CD14-positive monocyte (primary cell): ENCODE results near the gene FMO4. TPM values are rescaled to one million over a fixed set of nuclear protein-coding genes. Genes with fewer than 3 reads are reported as not detected.
"Not testable (repeated sequence)": the region's sequence is repeated elsewhere in the genome, so short reads cannot be mapped to it uniquely, and the experiment has no call there.

ENCODE experiments used
- DNase-seq, 3 donors: peaks; one replicate each; pipeline ENCODE4 v3.0.0-alpha.2; 2011 to 2022
- H2AFZ ChIP-seq: 2 replicates; pipeline ENCODE4 v1.6.0; 2012; ENCODE audit warnings: mild to moderate bottlenecking, low read depth, low read length, inconsistent platforms; ENCODE audit not compliant: insufficient read depth, poor library complexity, severe bottlenecking
- H3K27ac ChIP-seq, 2 donors: 1 replicate in 1 of 2; 2 replicates in 1 of 2; pipeline ENCODE4 v1.5.1; 2012 to 2013; ENCODE audit warnings: low read length in 2 of 2, control low read depth in 1 of 2, inconsistent platforms in 1 of 2, low read depth in 1 of 2, mild to moderate bottlenecking in 1 of 2
- H3K27me3 ChIP-seq, 2 donors: one replicate each; pipeline versions ENCODE4 v1.6.0 to v1.6.1; 2011 to 2013; ENCODE audit warnings: low read length in 2 of 2; ENCODE audit not compliant: control insufficient read depth in 2 of 2, insufficient read depth in 2 of 2
- H3K36me3 ChIP-seq, 2 donors: replicated peaks in 1 of 2; 1 replicate in 1 of 2; 2 replicates in 1 of 2; pipeline versions ENCODE4 v1.5.1 to v1.6.1; 2012 to 2013; ENCODE audit warnings: low read length in 2 of 2, control low read depth in 1 of 2, inconsistent platforms in 1 of 2, mild to moderate bottlenecking in 1 of 2; ENCODE audit not compliant: insufficient read depth in 2 of 2, control insufficient read depth in 1 of 2
- H3K4me1 ChIP-seq, 2 donors: 1 replicate in 1 of 2; 2 replicates in 1 of 2; pipeline versions ENCODE4 v1.5.1 to v1.6.1; 2012 to 2013; ENCODE audit warnings: low read length in 2 of 2, control low read depth in 1 of 2, inconsistent platforms in 1 of 2, mild to moderate bottlenecking in 1 of 2, moderate library complexity in 1 of 2; ENCODE audit not compliant: insufficient read depth in 2 of 2, control insufficient read depth in 1 of 2
- H3K4me2 ChIP-seq: replicated peaks from 2 replicates; pipeline ENCODE3; 2012; ENCODE audit warnings: low read length, moderate library complexity, mild to moderate bottlenecking; ENCODE audit not compliant: poor library complexity, severe bottlenecking; ENCODE audit errors: extremely low read depth
- H3K4me3 ChIP-seq, 3 experiments: fragments of 200-600 bp in 1 of 3; sonication (generic) in 1 of 3; replicated peaks in 1 of 3; 1 replicate in 2 of 3; 2 replicates in 1 of 3; pipeline ENCODE4 v1.5.1; 2011 to 2013; ENCODE audit warnings: low read length in 3 of 3, mild to moderate bottlenecking in 3 of 3, control low read depth in 2 of 3, low read depth in 2 of 3, inconsistent platforms in 1 of 3, moderate library complexity in 1 of 3
- H3K79me2 ChIP-seq: 2 replicates; pipeline ENCODE4 v1.6.0; 2012; ENCODE audit warnings: mild to moderate bottlenecking, control low read depth, inconsistent platforms, low read length, moderate library complexity; ENCODE audit not compliant: insufficient read depth
- H3K9ac ChIP-seq: 2 replicates; pipeline ENCODE4 v1.6.0; 2017; ENCODE audit warnings: low read length, mild to moderate bottlenecking; ENCODE audit not compliant: insufficient read depth, poor library complexity, severe bottlenecking
- H3K9me3 ChIP-seq, 2 donors: replicated peaks in 1 of 2; 1 replicate in 1 of 2; 2 replicates in 1 of 2; pipeline versions ENCODE4 v1.5.1 to v1.6.1; 2012 to 2013; ENCODE audit warnings: low read length in 2 of 2, control low read depth in 1 of 2; ENCODE audit not compliant: control insufficient read depth in 1 of 2, insufficient read depth in 1 of 2
- H4K20me1 ChIP-seq: 2 replicates; pipeline ENCODE4 v1.6.0; 2012; ENCODE audit warnings: mild to moderate bottlenecking, low read length, control low read depth, moderate library complexity; ENCODE audit not compliant: insufficient read depth
- H3K27ac Mint-ChIP-seq, 7 donors: one replicate each; pipeline ENCODE4 v1.8.0; 2020; ENCODE audit warnings: mild to moderate bottlenecking in 7 of 7, mixed read lengths in 7 of 7, moderate library complexity in 6 of 7, inconsistent platforms in 2 of 7
- H3K27me3 Mint-ChIP-seq, 3 donors: one replicate each; pipeline ENCODE4 v1.8.0; 2021 to 2022; ENCODE audit warnings: low read depth in 3 of 3, mild to moderate bottlenecking in 3 of 3, mixed read lengths in 3 of 3, moderate library complexity in 3 of 3, inconsistent platforms in 1 of 3
- H3K36me3 Mint-ChIP-seq, 2 donors: one replicate each; pipeline ENCODE4 v1.8.0; 2020; ENCODE audit warnings: mixed read lengths in 2 of 2, inconsistent platforms in 1 of 2, mild to moderate bottlenecking in 1 of 2
- H3K4me1 Mint-ChIP-seq: one replicate; pipeline ENCODE4 v1.8.0; 2020; ENCODE audit warnings: mild to moderate bottlenecking, mixed read lengths
- H3K4me3 Mint-ChIP-seq, 2 donors: one replicate each; pipeline ENCODE4 v1.8.0; 2020; ENCODE audit warnings: mild to moderate bottlenecking in 2 of 2, mixed read lengths in 2 of 2, moderate library complexity in 1 of 2
- H3K9me3 Mint-ChIP-seq, 7 donors: one replicate each; pipeline ENCODE4 v1.8.0; 2020 to 2022; ENCODE audit warnings: mixed read lengths in 7 of 7, mild to moderate bottlenecking in 6 of 7, moderate library complexity in 6 of 7, inconsistent platforms in 2 of 7
- CTCF ChIP-seq: fragments of 200-600 bp; IDR thresholded peaks from one replicate; pipeline ENCODE4 v1.8.0; 2022; ENCODE audit warnings: antibody characterized with exemption, mild to moderate bottlenecking
- WGBS: methylation state at CpG from one replicate; pipeline ENCODE4 v1.1.5; 2013; ENCODE audit warnings: missing lambda C conversion rate; ENCODE audit not compliant: insufficient coverage; 5-methylcytosine and 5-hydroxymethylcytosine counted together
- intact Hi-C, 2 donors: fragments of 100-400 bp; cut with micrococcal nuclease; formaldehyde crosslinking; loops; one replicate each; pipeline versions ENCODE4 v1.15.0 to v1.15.1; 2023
- polyA plus RNA-seq, 3 donors: library from polyadenylated mRNA; depleted of rRNA in 1 of 3; unstranded in 2 of 3; stranded (reverse) in 1 of 3; fragments of 300-500 nt in 2 of 3; fragments of >200 nt in 1 of 3; fragmentation: Illumina TruSeq in 2 of 3; gene quantifications; 1 replicate in 2 of 3; 2 replicates in 1 of 3; pipeline ENCODE4 v1.2.3, GENCODE V29; 2012 to 2021

The FMO4 gene
- polyA plus RNA-seq, 3 donors, result 1.3 to 1.9 (median 1.6) TPM

GRCh38 chr1:171367436-171367835 is 53.5 kb downstream of the FMO4 start:
- Histone ChIP-seq H2AFZ (no peak overlapping the region), H3K4me3 (no peak overlapping the region), H3K9me3 (no peaks in the 10 kb centered on the region), H3K4me1 (peaks cover 20 to 21% of the 10 kb centered on the region in 2 donors), H4K20me1 (no peaks in the 10 kb centered on the region), H3K27ac (no peak overlapping the region), H3K36me3 (no peaks in the 10 kb centered on the region), H3K79me2 (no peaks in the 10 kb centered on the region), H3K27me3 (no peaks in the 10 kb centered on the region), H3K4me2 (no peak overlapping the region), H3K9ac (no peak overlapping the region)
- peaks cover 0 to 3% of the 10 kb centered on the region in 2 donors for H3K36me3 Mint-ChIP-seq
- DNase-seq, result peak in 1 of 3 donors; percentile 13
- WGBS, result no CpG with 5 or more reads among the region's 1 CpG
- intact Hi-C loops, result no loop called here
- H3K4me1 Mint-ChIP-seq, result peaks cover 26% of the 10 kb centered on the region
- no peak overlapping the region for H3K27ac Mint-ChIP-seq
- no peak overlapping the region for H3K4me3 Mint-ChIP-seq
- H3K27me3 Mint-ChIP-seq, result peaks cover 0 to 2% (median 0%) of the 10 kb centered on the region in 3 donors
- no peak for TF ChIP-seq CTCF
- H3K9me3 Mint-ChIP-seq, result peaks cover 0 to 25% (median 13%) of the 10 kb centered on the region in 7 donors

- no peak overlapping the region for H2AFZ ChIP-seq
- intact Hi-C loops, result no loop called here
Measured at GRCh38 chr1:171372418-171373084, 58.6 kb downstream of the FMO4 start.

GRCh38 chr1:171373357-171374122 is 59.6 kb downstream of the FMO4 start:
- H3K9me3 ChIP-seq, H3K36me3 ChIP-seq, H3K79me2 ChIP-seq, H3K27me3 ChIP-seq, H3K4me1 ChIP-seq, DNase-seq, H2AFZ ChIP-seq, intact Hi-C loops, H3K27ac ChIP-seq, H3K27ac Mint-ChIP-seq, H4K20me1 ChIP-seq, H3K9ac ChIP-seq, H3K4me2 ChIP-seq, H3K4me3 ChIP-seq, H3K36me3 Mint-ChIP-seq, H3K27me3 Mint-ChIP-seq, H3K4me3 Mint-ChIP-seq, H3K4me1 Mint-ChIP-seq: not testable (repeated sequence)
- WGBS, result 100% methylated on average over 6 of the region's 32 CpGs
- H3K9me3 Mint-ChIP-seq, result peaks cover 3 to 19% (median 8%) of the 10 kb centered on the region in 7 donors

More at GRCh38 chr1:171372418-171373084, 58.6 kb downstream of the FMO4 start:
- Mint-ChIP-seq H3K27me3 (peaks cover 0 to 3% (median 1%) of the 10 kb centered on the region in 3 donors), H3K27ac (peak overlapping the region in 1 of 7 donors; percentile 78), H3K36me3 (no peaks in the 10 kb centered on the region), H3K4me3 (no peak overlapping the region), H3K4me1 (peaks cover 3% of the 10 kb centered on the region), H3K9me3 (peaks cover 3 to 20% (median 8%) of the 10 kb centered on the region in 7 donors)
- Histone ChIP-seq H3K4me3 (no peak overlapping the region), H3K4me2 (no peak overlapping the region), H3K9me3 (no peaks in the 10 kb centered on the region), H3K27me3 (no peaks in the 10 kb centered on the region), H3K9ac (no peak overlapping the region), H3K79me2 (no peaks in the 10 kb centered on the region), H3K36me3 (no peaks in the 10 kb centered on the region), H3K27ac (no peak overlapping the region), H3K4me1 (no peaks in the 10 kb centered on the region), H4K20me1 (no peaks in the 10 kb centered on the region)
- WGBS, result 93% methylated on average over 4 of the region's 6 CpGs
- DNase-seq, result no peak
- TF ChIP-seq CTCF, result no peak
